ENCODE results near the gene STK32C. TPM values are rescaled to one million over a fixed set of nuclear protein-coding genes. Genes with fewer than 3 reads are reported as not detected.

The STK32C gene
- total and polyA plus RNA-seq, 2 of the 4 experiments (the other 2 are of a cell fraction), result 5.0 to 8.3 TPM

- H2BK15ac ChIP-seq (ENCODE audit: low read depth, low read length), result no peak overlapping the region
- dilution Hi-C loops (cut with HindIII; ENCODE audit: low sequenced_read_pairs, unreplicated experiment), result no loop called here
- no peak overlapping the region for H3K18ac ChIP-seq (ENCODE audit: low read depth, low read length)
- no peak overlapping the region for H3K23ac ChIP-seq (ENCODE audit: low read depth, low read length)
- CTCF ChIA-PET, result no interaction called here
- no peak overlapping the region for H3K14ac ChIP-seq (replicated peaks; ENCODE audit: low read depth, low read length)
- no peaks in the 10 kb centered on the region for H3K4me1 ChIP-seq (ENCODE audit: control insufficient read depth, insufficient read depth, low read length)
- H3K4ac ChIP-seq (ENCODE audit: low read depth, low read length), result no peak overlapping the region
- no peak overlapping the region for H3K4me3 ChIP-seq (ENCODE audit: insufficient read depth, low read depth, low read length)
- H2BK120ac ChIP-seq (ENCODE audit: low read depth, low read length), result no peak overlapping the region
- no peak overlapping the region for H3K4me2 ChIP-seq (ENCODE audit: low read depth, low read length)
- H3K79me1 ChIP-seq (ENCODE audit: low read depth in 1 of 2, low read length in 2 of 2), result no peaks in the 10 kb centered on the region
- no peak overlapping the region for H3K27ac ChIP-seq (ENCODE audit: insufficient read depth, low read length)
- no peaks in the 10 kb centered on the region for H4K20me1 ChIP-seq (ENCODE audit: insufficient read depth, low read length)
- no peaks in the 10 kb centered on the region for H3K27me3 ChIP-seq (ENCODE audit: control insufficient read depth, insufficient read depth, low read length)
- no peak overlapping the region for H2BK20ac ChIP-seq (ENCODE audit: low read depth, low read length)
- H4K5ac ChIP-seq (ENCODE audit: low read depth, low read length), result no peak overlapping the region
- WGBS, 2 experiments (ENCODE audit: extremely low coverage in 2 of 2, insufficient read length in 1 of 2), result 80% methylated on average over 5 of the region's 14 CpGs; no CpG with 5 or more reads in 1 of the 2 experiments
- no peak overlapping the region for H2AK9ac ChIP-seq (replicated peaks; ENCODE audit: low read depth, low read length, poor library complexity)
- TF ChIP-seq POLR2A (IDR thresholded peaks at IDR 0.05; ENCODE audit: low read depth, low read length) (no peak), SMC3 (IDR thresholded peaks at IDR 0.05; ENCODE audit: low read depth, low read length) (no peak), BHLHE40 (IDR thresholded peaks at IDR 0.05; ENCODE audit: low read depth, low read length) (no peak), CEBPB (IDR thresholded peaks at IDR 0.05; ENCODE audit: low read depth, low read length) (no peak), MAZ (IDR thresholded peaks at IDR 0.05; ENCODE audit: borderline replicate concordance, low read depth, low read length) (no peak), ELK1 (IDR thresholded peaks at IDR 0.05; ENCODE audit: borderline replicate concordance, low read depth, low read length) (no peak)
- no TSS peak for BruUV-seq (replicated peaks)
- no peak for ATAC-seq (ENCODE audit: low read depth)
- no peak overlapping the region for H3K56ac ChIP-seq (ENCODE audit: extremely low read depth, insufficient read depth, low read length)
- H3K9me3 ChIP-seq (ENCODE audit: control insufficient read depth, insufficient read depth, low read length), result peaks cover 7% of the 10 kb centered on the region
- no peak overlapping the region for H2AFZ ChIP-seq (replicated peaks; ENCODE audit: low read length, poor library complexity)
- H3K9ac ChIP-seq (ENCODE audit: low read depth, low read length), result no peak overlapping the region
- H2BK5ac ChIP-seq (ENCODE audit: low read depth, low read length, poor library complexity, severe bottlenecking), result no peak overlapping the region
- no peak for DNase-seq
- H3K9me1 ChIP-seq (ENCODE audit: insufficient read depth, low read length), result no peaks in the 10 kb centered on the region; the same call in 1 of the 2 replicates
- H4K8ac ChIP-seq (ENCODE audit: low read depth in 2 of 2, low read length in 2 of 2), result no peak overlapping the region
- intact Hi-C loops (cut with micrococcal nuclease), result no loop called here
- no peak overlapping the region for H2AK5ac ChIP-seq (ENCODE audit: low read depth, low read length)
- POLR2A ChIA-PET (ENCODE audit: unreplicated experiment), result no interaction called here
- no peak overlapping the region for H4K91ac ChIP-seq (ENCODE audit: insufficient read depth, low read depth, low read length)
- in situ Hi-C loops (cut with MboI; ENCODE audit: low sequenced_read_pairs), result no loop called here
- no peaks in the 10 kb centered on the region for H3K36me3 ChIP-seq (ENCODE audit: control insufficient read depth, insufficient read depth, low read length)
Measured at GRCh38 chr10:132210766-132211165, 97.0 kb downstream of the STK32C start.
